HT1080 (cell line): Measurements from ENCODE around the gene CYSTM1. TPM values are rescaled to one million over a fixed set of nuclear protein-coding genes. Genes with fewer than 3 reads are reported as not detected.

Experiments used
- DNase-seq: peaks from one replicate; pipeline ENCODE4 v3.0.0-alpha.2; 2015; ENCODE audit warnings: low read depth
- total RNA-seq: library from RNA; depleted of rRNA; stranded (reverse); fragments of >200 nt; shearing (Covaris generic); gene quantifications from 2 replicates; pipeline ENCODE4 v1.2.3, GENCODE V29; 2014; rRNA removed

The CYSTM1 gene
- total RNA-seq, 1 experiment from 2014 or later, result 40.3 TPM

DNA sequence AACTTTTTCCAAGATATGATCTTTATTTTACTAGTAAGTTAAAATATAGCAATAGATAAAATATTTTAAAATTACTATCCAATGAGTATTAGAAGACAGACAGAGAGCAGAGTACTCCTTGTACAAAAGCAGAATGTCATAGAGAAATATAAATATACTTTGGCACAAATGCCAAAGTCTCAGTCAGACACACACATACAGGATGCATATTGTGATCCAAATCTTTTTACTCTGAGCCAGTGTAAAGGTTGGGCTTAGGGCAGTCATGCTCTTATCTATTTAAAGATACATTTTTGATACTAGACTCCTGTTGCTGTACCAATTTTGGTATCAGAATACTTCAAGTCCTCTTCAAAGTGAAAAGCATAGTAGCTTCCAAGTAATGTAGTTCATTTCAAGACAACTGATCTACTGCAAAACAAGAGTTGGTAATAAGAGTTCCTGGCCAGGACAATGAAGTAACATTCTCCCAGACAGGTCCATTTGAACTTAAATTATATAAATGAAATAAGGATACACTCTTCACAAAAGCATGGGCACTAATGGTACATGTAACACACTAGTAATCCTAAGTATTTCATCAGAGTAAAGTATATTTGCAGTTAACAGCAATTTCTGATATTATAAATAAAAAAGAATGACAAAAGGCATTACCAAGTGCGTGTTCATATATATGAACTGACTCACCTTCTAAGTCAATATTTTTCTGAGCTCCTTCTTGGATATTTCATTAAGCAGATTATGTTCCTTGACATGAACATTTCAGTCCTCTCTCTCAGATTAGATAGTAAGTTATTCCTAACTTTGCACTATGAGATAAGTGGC, 117.4 kb downstream of the CYSTM1 start:
- DNase-seq, result no peak

Other genes with a start within 250 kb of the CYSTM1 start
- 9.2 and 10.4 TPM in 2 replicates for gene NRG2, start 131.9 kb upstream of the CYSTM1 start, total RNA-seq
- gene PURA, start 61.1 kb upstream of the CYSTM1 start, total RNA-seq, result 8.8 and 12.2 TPM in 2 replicates
- 0.23 and 0.85 TPM in 2 replicates for gene IGIP, start 49.3 kb upstream of the CYSTM1 start, total RNA-seq
- gene PFDN1, start 127.9 kb downstream of the CYSTM1 start, total RNA-seq, result 114 and 149 TPM in 2 replicates
- 55.7 and 61.2 TPM in 2 replicates for gene HBEGF, start 171.4 kb downstream of the CYSTM1 start, total RNA-seq
- gene SLC4A9, start 185.0 kb downstream of the CYSTM1 start, total RNA-seq, result not detected in 2 replicates
- 25.2 and 29.0 TPM in 2 replicates for gene ANKHD1, start 226.6 kb downstream of the CYSTM1 start, total RNA-seq